Activated T-cell treated with anti-CD3 and anti-CD28 coated beads, Interleukin-2, amount 50 U/mL, for 4 hours (primary cell): ENCODE results near the gene OSMR. TPM values are rescaled to one million over a fixed set of nuclear protein-coding genes. Genes with fewer than 3 reads are reported as not detected.
"Not testable (repeated sequence)": the region's sequence is repeated elsewhere in the genome, so short reads cannot be mapped to it uniquely, and the experiment has no call there.

Experiments
- ATAC-seq, 2 donors: fragments of 200-7000 bp; cut with Tn5 transposase; one replicate each; pipeline ENCODE4 v1.10.0; 2021
- DNase-seq: peaks from one replicate; pipeline ENCODE4 v3.0.0-alpha.2; 2020
- H3K27me3 Mint-ChIP-seq: one replicate; pipeline ENCODE4 v1.8.0; 2021; ENCODE audit warnings: low read depth, mixed read lengths
- H3K36me3 Mint-ChIP-seq: one replicate; pipeline ENCODE4 v1.8.0; 2022; ENCODE audit warnings: mixed read lengths; ENCODE audit not compliant: insufficient read depth
- H3K4me1 Mint-ChIP-seq: one replicate; pipeline ENCODE4 v1.8.0; 2021; ENCODE audit warnings: low read depth, mixed read lengths
- H3K4me3 Mint-ChIP-seq: one replicate; pipeline ENCODE4 v1.8.0; 2021; ENCODE audit warnings: mild to moderate bottlenecking, moderate library complexity, mixed read lengths
- H3K9me3 Mint-ChIP-seq: one replicate; pipeline ENCODE4 v1.8.0; 2021; ENCODE audit warnings: mixed read lengths
- total RNA-seq, 3 donors: library from RNA; stranded (reverse); gene quantifications; one replicate each; pipeline ENCODE4 v1.2.1, GENCODE V29; 2021

Gene OSMR
- total RNA-seq, 3 donors from 2014 or later, result 0.08 to 0.16 (median 0.15) TPM

DNA sequence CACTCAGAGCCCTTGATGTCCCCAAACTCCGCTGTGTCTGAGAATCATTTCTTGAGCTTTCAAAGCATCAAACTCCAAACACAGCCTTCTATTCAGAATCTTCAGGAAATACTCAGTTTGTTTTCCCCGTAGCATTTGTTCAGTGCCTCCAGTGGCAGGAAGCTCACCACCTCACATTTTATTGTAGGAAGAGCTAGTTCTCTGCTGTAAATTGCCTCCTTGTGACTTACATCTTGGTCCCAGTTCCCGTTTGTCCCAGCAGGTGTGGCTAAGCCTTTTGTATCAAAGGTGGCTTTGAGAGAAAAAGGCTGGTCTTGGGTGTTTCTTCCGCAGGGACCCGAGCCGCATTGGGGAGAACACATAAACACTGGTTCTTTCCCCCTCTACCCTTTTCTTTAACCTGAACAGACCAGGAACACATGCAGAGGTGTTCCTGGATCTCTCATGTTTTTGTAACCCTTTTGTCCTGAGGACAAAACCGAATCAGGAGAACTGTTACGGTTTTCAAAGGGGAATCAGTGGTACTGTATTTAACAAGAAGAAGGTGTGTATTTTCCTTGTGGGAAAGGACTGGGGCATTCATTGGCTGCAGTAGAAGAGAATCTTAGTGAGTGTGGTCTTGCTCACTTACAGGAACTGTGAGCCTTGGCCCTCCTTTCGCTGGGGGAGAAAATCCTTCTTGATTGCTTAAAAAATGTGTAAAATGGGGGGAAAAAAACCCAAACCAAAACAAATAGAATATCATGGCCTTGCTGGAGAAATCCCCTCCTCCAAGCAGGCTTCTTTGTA lies 1.9 kb downstream of the OSMR start:
- ATAC-seq (no peak), DNase-seq (no peak)
- peaks cover 10% of the 10 kb centered on the region for H3K9me3 Mint-ChIP-seq
- H3K27me3 Mint-ChIP-seq, result peaks cover 60% of the 10 kb centered on the region
- H3K4me1 Mint-ChIP-seq, result peaks cover 8% of the 10 kb centered on the region
- no peak overlapping the region for H3K4me3 Mint-ChIP-seq
- no peaks in the 10 kb centered on the region for H3K36me3 Mint-ChIP-seq

DNA sequence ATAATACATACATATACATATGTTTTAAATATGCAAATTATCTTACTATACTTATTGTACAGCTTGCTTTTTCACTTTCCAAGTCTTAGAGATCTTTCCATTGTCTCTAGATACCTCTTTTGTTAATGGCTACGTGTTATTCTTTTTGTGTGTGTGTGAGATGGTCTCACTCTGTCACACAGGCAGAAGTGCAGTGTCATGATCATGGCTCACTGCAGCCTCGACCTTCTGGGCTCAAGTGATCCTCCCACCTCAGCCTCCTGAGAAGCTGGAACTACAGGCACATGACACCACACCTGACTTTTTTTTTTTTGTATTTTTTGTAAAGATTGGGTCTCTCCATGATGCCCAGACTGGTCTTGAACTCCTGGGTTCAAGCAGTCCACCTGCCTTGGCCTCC lies 2.8 kb downstream of the OSMR start:
- Mint-ChIP-seq H3K27me3 (peaks cover 55% of the 10 kb centered on the region), H3K4me3 (no peak overlapping the region), H3K36me3 (no peaks in the 10 kb centered on the region), H3K9me3 (peaks cover 10% of the 10 kb centered on the region), H3K4me1 (peaks cover 8% of the 10 kb centered on the region)
- no peak for ATAC-seq
- DNase-seq, result no peak

- not testable (repeated sequence) for DNase-seq, H3K4me3 Mint-ChIP-seq, H3K4me1 Mint-ChIP-seq, ATAC-seq, H3K36me3 Mint-ChIP-seq
- H3K9me3 Mint-ChIP-seq, result peaks cover 10% of the 10 kb centered on the region
- peaks cover 34% of the 10 kb centered on the region for H3K27me3 Mint-ChIP-seq
Measured at GRCh38 chr5:38851640-38852039, 5.8 kb downstream of the OSMR start.

GRCh38 chr5:38853753-38854470 lies 8.1 kb downstream of the OSMR start:
- no peak overlapping the region for H3K4me3 Mint-ChIP-seq
- no peak for ATAC-seq
- no peaks in the 10 kb centered on the region for H3K36me3 Mint-ChIP-seq
- DNase-seq, result no peak
- H3K9me3 Mint-ChIP-seq, result peaks cover 10% of the 10 kb centered on the region
- no peaks in the 10 kb centered on the region for H3K4me1 Mint-ChIP-seq
- peaks cover 26% of the 10 kb centered on the region for H3K27me3 Mint-ChIP-seq

GRCh38 chr5:38854907-38855306 lies 9.1 kb downstream of the OSMR start:
- Mint-ChIP-seq H3K27me3 (peaks cover 24% of the 10 kb centered on the region), H3K4me1 (no peaks in the 10 kb centered on the region), H3K9me3 (peaks cover 10% of the 10 kb centered on the region), H3K4me3 (no peak overlapping the region), H3K36me3 (no peaks in the 10 kb centered on the region)
- no peak for ATAC-seq
- DNase-seq, result no peak

DNA sequence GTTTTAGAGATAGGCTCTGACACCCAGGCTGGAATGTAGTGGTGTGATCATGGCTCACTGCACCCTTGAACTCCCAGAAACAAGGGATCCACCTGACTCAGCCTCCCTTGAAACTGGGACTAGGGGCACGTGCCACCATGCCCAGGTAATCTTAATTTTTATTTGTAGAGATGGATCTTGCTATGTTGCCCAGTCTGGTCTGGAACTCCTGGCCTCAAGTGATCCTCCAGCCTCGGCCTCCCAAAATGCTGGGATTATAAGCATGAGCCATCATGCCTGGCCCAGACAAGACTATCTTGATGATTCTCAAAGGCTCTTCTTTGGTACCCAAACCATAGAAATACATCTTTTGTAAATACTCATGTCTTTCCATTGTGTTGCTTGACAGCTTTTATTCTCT lies 10.8 kb downstream of the OSMR start:
- H3K27me3 Mint-ChIP-seq, result peaks cover 13% of the 10 kb centered on the region
- no peaks in the 10 kb centered on the region for H3K36me3 Mint-ChIP-seq
- H3K4me1 Mint-ChIP-seq, result no peaks in the 10 kb centered on the region
- H3K4me3 Mint-ChIP-seq, result no peak overlapping the region
- ATAC-seq, result no peak
- peaks cover 9% of the 10 kb centered on the region for H3K9me3 Mint-ChIP-seq
- DNase-seq, result no peak

DNA sequence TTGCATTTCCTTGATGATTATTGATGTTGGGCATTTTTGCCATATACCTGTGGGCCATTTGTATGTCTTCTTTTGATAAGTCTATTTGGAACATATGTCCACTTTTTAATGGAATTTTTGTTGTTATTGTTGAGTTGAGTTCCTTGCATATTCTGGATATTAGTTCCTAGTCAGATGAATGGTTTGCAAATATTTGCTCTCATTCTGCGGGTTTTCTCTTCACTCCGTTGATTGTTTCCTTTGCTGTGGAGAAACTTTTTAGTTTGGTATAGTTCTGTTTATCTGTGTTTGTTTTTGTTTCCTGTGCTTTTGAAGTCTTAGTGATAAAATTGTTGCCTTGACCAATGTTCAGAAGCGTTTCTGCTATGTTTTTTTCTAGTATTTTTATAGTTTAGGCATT lies 13.0 kb downstream of the OSMR start:
- Mint-ChIP-seq H3K27me3 (peaks cover 10% of the 10 kb centered on the region), H3K4me1 (no peaks in the 10 kb centered on the region), H3K4me3 (no peak overlapping the region), H3K36me3 (no peaks in the 10 kb centered on the region), H3K9me3 (peaks cover 3% of the 10 kb centered on the region)
- DNase-seq, result no peak
- no peak for ATAC-seq

DNA sequence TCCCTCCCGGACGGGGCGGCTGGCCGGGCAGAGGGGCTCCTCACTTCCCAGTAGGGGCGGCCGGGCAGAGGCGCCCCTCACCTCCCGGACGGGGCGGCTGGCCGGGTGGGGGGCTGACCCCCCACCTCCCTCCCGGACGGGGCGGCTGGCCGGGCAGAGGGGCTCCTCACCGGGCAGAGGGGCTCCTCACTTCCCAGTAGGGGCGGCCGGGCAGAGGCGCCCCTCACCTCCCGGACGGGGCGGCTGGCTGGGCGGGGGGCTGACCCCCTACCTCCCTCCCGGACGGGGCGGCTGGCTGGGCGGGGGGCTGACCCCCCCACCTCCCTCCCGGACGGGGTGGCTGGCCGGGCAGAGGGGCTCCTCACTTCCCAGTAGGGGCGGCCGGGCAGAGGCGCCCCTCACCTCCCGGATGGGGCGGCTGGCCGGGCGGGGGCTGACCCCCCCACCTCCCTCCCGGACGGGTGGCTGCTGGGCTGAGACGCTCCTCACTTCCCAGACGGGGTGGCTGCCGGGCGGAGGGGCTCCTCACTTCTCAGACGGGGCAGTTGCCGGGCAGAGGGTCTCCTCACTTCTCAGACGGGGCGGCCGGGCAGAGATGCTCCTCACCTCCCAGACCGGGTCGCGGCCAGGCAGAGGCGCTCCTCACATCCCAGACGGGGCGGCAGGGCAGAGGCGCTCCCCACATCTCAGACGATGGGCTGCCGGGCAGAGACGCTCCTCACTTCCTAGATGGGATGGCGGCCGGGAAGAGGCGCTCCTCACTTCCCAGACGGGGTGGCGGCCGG lies 16.4 kb downstream of the OSMR start:
- H3K4me3 Mint-ChIP-seq, H3K36me3 Mint-ChIP-seq, H3K27me3 Mint-ChIP-seq, DNase-seq, ATAC-seq, H3K4me1 Mint-ChIP-seq: not testable (repeated sequence)
- H3K9me3 Mint-ChIP-seq, result peaks cover 19% of the 10 kb centered on the region

GRCh38 chr5:38866362-38867031 lies 20.7 kb downstream of the OSMR start:
- Mint-ChIP-seq H3K4me3 (no peak overlapping the region), H3K4me1 (no peaks in the 10 kb centered on the region), H3K9me3 (peaks cover 26% of the 10 kb centered on the region), H3K27me3 (peaks cover 15% of the 10 kb centered on the region), H3K36me3 (peaks cover 1% of the 10 kb centered on the region)
- ATAC-seq (no peak), DNase-seq (no peak)

DNA sequence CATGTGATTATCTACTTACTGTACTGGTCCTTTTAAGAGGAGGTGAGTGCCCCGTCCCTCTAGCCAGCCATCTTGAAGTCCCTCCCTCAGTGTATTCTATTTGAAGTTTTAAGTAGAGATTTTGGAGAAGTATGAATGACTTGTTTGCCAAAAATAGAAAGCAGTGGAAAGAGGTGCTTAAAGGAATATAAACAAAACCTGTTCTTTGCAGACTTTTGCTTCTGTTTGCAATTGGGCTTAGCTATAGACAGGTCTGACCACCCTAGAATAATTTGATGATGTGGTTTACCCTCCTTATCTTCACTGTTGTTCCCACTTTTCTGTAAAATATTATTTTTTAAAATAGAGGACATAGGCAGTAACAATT lies 21.2 kb downstream of the OSMR start:
- H3K36me3 Mint-ChIP-seq, result peaks cover 1% of the 10 kb centered on the region
- no peaks in the 10 kb centered on the region for H3K4me1 Mint-ChIP-seq
- no peak overlapping the region for H3K4me3 Mint-ChIP-seq
- ATAC-seq (no peak), DNase-seq (no peak)
- peaks cover 26% of the 10 kb centered on the region for H3K9me3 Mint-ChIP-seq
- peaks cover 18% of the 10 kb centered on the region for H3K27me3 Mint-ChIP-seq

DNA sequence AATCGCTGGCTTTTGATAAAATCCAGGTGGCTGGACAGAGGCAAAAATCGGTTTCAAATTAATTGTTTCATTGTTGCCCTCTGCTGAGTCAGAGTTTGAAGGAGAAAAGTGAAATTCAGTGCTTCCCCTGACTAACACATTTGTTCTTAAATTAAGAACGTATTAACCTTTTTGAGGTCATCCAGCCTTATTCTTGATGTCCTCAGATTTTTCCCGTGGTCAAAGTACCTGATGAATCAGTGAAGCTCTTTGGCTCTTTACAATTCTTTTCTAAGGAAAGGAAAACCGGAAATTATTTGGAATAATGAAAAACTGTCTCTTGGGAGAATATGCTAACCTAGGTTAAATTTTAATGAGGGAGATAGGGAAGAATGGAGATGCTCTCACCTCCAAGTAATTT lies 21.6 kb downstream of the OSMR start:
- Mint-ChIP-seq H3K36me3 (peaks cover 1% of the 10 kb centered on the region), H3K27me3 (peaks cover 21% of the 10 kb centered on the region), H3K4me3 (no peak overlapping the region), H3K4me1 (no peaks in the 10 kb centered on the region), H3K9me3 (peaks cover 26% of the 10 kb centered on the region)
- ATAC-seq (no peak), DNase-seq (no peak)

DNA sequence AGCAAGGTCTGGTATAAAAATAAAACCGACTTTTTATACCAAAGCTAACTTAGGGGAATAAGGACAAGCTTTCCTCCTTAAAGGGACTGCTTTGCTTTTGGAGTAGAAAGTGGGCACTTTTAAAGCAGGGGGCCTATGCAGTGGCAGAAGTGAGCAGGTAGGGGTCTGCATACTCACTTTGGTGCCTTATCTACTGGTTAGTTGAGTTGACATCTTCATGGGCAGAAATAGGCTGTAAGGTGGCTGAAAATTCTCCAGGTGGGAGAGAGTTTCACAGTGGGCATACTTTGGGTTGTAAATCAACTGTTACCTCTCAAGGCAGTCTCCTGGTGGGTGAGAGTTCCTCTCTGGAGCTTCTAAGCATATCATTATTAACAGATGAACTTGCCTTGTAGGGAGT lies 24.8 kb downstream of the OSMR start:
- Mint-ChIP-seq H3K4me3 (no peak overlapping the region), H3K27me3 (peaks cover 38% of the 10 kb centered on the region), H3K9me3 (peaks cover 7% of the 10 kb centered on the region), H3K4me1 (no peaks in the 10 kb centered on the region), H3K36me3 (peaks cover 1% of the 10 kb centered on the region)
- ATAC-seq (no peak), DNase-seq (no peak)

DNA sequence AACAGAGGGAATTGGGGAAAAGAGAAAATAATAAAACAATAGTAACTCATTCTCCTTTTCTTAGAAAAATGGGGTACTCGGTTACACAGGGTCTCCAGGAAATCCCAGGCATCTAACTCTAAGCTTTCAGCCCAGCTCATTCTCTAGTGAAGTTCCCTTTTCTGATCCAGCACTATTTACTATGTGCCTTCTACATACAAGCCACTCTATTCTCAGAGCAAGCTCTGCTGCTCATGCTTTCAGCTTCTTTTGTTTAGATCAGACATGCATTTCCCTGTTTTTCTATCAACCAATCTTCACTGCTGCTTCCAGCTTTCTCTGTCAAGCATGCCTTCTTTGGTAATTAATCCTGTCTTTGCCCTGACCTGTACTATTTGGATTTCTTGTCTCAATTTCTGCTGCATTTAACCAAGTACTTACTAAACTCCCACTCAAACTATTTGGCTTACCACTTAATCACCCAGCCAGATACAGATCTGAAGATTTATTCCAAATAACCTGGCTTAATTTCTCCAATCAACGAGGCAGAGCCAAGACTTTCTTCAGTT lies 25.3 kb downstream of the OSMR start:
- H3K27me3 Mint-ChIP-seq, result peaks cover 40% of the 10 kb centered on the region
- H3K36me3 Mint-ChIP-seq, result peaks cover 1% of the 10 kb centered on the region
- ATAC-seq, result no peak
- H3K9me3 Mint-ChIP-seq, result peaks cover 7% of the 10 kb centered on the region
- H3K4me3 Mint-ChIP-seq, result no peak overlapping the region
- DNase-seq, result no peak
- no peaks in the 10 kb centered on the region for H3K4me1 Mint-ChIP-seq
